DND-41 (cell line): ENCODE data around the gene ACSL5.

Experiments used
- ATAC-seq: fragments of 200-7000 bp; cut with Tn5 transposase; 3 replicates; pipeline ENCODE4 v1.9.1; 2021; ENCODE audit warnings: low read depth; ENCODE audit not compliant: insufficient read depth
- DNase-seq: peaks from one replicate; pipeline ENCODE4 v3.0.0-alpha.2; 2020
- H2AFZ ChIP-seq: 2 replicates; pipeline ENCODE4 v1.6.0; 2012; ENCODE audit warnings: low read depth, low read length
- H3K27ac ChIP-seq: 2 replicates; pipeline ENCODE4 v1.5.1; 2012; ENCODE audit warnings: low read length, inconsistent platforms
- H3K27me3 ChIP-seq: fragments of 200-600 bp; sonication (generic); 2 replicates; pipeline ENCODE4 v1.6.0; 2012; ENCODE audit warnings: low read length, mild to moderate bottlenecking, inconsistent platforms; ENCODE audit not compliant: insufficient read depth, poor library complexity
- H3K36me3 ChIP-seq: 2 replicates; pipeline ENCODE4 v1.5.1; 2012; ENCODE audit warnings: low read length, inconsistent platforms; ENCODE audit not compliant: insufficient read depth
- H3K4me1 ChIP-seq: 2 replicates; pipeline ENCODE4 v1.5.1; 2012; ENCODE audit warnings: mild to moderate bottlenecking, low read length; ENCODE audit not compliant: insufficient read depth
- H3K4me2 ChIP-seq: 2 replicates; pipeline ENCODE4 v1.6.0; 2012; ENCODE audit warnings: mild to moderate bottlenecking, moderate library complexity, low read length, inconsistent platforms; ENCODE audit not compliant: insufficient read depth
- H3K4me3 ChIP-seq, 2 experiments: fragments of 200-600 bp in 1 of 2; shearing (Covaris generic) in 1 of 2; 2 replicates each; pipeline ENCODE4 v1.5.1; 2012 to 2016; ENCODE audit warnings: inconsistent platforms in 2 of 2, low read length in 2 of 2, mild to moderate bottlenecking in 2 of 2, low read depth in 1 of 2, moderate library complexity in 1 of 2
- H3K79me2 ChIP-seq: 2 replicates; pipeline ENCODE4 v1.6.0; 2012; ENCODE audit warnings: low read length, inconsistent platforms; ENCODE audit not compliant: insufficient read depth
- H3K9ac ChIP-seq: 2 replicates; pipeline ENCODE4 v1.6.0; 2012; ENCODE audit warnings: low read depth, mild to moderate bottlenecking, inconsistent platforms, low read length, moderate library complexity
- H3K9me3 ChIP-seq: 2 replicates; pipeline ENCODE4 v1.5.1; 2012; ENCODE audit warnings: low read length, moderate library complexity, mild to moderate bottlenecking, inconsistent platforms; ENCODE audit not compliant: insufficient read depth, severe bottlenecking
- H4K20me1 ChIP-seq: 2 replicates; pipeline ENCODE4 v1.6.0; 2012; ENCODE audit warnings: low read length; ENCODE audit not compliant: insufficient read depth
- CTCF ChIP-seq: IDR thresholded peaks from 2 replicates; pipeline ENCODE4 v1.5.1; 2012; ENCODE audit warnings: borderline replicate concordance, low read length, moderate library complexity, mild to moderate bottlenecking; ENCODE audit not compliant: poor library complexity, severe bottlenecking; ENCODE audit errors: extremely low read depth
- EZH2 ChIP-seq: IDR thresholded peaks from 3 replicates; pipeline ENCODE4 v1.6.1; 2012; ENCODE audit warnings: borderline replicate concordance, low read depth, mild to moderate bottlenecking, moderate library complexity, low read length, inconsistent platforms; ENCODE audit not compliant: severe bottlenecking

The ACSL5 gene

DNA sequence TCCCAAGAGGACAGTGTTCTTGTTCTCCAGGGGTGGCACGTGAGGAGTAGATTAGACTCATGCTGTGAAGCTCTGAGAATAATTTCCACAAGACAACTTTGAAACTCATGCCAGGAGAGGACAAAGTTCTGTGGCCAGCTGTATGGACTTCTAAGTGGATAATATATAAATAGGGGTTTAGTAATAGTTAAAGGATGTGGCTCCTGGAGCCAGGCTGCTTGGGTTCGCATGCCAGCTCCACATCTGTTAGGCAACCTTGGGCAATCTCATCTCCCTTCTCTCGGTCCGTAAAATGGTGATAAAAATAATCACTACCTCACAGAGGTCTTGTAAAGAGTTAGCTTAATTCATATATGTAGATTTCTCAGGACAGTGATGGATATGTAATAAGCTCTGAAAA lies 35.8 kb downstream of the ACSL5 start:
- no peak for ATAC-seq
- Histone ChIP-seq H3K4me3 (no peak overlapping the region), H4K20me1 (no peaks in the 10 kb centered on the region), H2AFZ (no peak overlapping the region), H3K27ac (no peak overlapping the region), H3K9ac (no peak overlapping the region), H3K27me3 (no peaks in the 10 kb centered on the region), H3K4me1 (no peaks in the 10 kb centered on the region), H3K4me2 (no peak overlapping the region), H3K79me2 (no peaks in the 10 kb centered on the region), H3K36me3 (peaks cover 57% of the 10 kb centered on the region; the same call in 1 of the 2 replicates), H3K9me3 (no peaks in the 10 kb centered on the region)
- no peak for DNase-seq
- TF ChIP-seq CTCF (no peak), EZH2 (no peak)

GRCh38 chr10:112412696-112413095 lies 38.8 kb downstream of the ACSL5 start:
- no peaks in the 10 kb centered on the region for H3K9me3 ChIP-seq
- no peaks in the 10 kb centered on the region for H3K79me2 ChIP-seq
- no peak overlapping the region for H3K4me3 ChIP-seq
- H3K4me2 ChIP-seq, result no peak overlapping the region
- no peaks in the 10 kb centered on the region for H4K20me1 ChIP-seq
- ATAC-seq (no peak), DNase-seq (no peak)
- H3K9ac ChIP-seq, result no peak overlapping the region
- H3K27ac ChIP-seq, result no peak overlapping the region
- TF ChIP-seq EZH2 (no peak), CTCF (no peak)
- H3K36me3 ChIP-seq, result peaks cover 49% of the 10 kb centered on the region
- H3K4me1 ChIP-seq, result no peaks in the 10 kb centered on the region
- H3K27me3 ChIP-seq, result no peaks in the 10 kb centered on the region
- no peak overlapping the region for H2AFZ ChIP-seq

GRCh38 chr10:112421731-112422130 lies 47.8 kb downstream of the ACSL5 start:
- Histone ChIP-seq H3K27ac (no peak overlapping the region), H3K27me3 (no peaks in the 10 kb centered on the region), H3K9ac (no peak overlapping the region), H3K36me3 (peaks cover 39% of the 10 kb centered on the region), H3K79me2 (no peaks in the 10 kb centered on the region), H3K4me3 (no peak overlapping the region), H3K4me1 (no peaks in the 10 kb centered on the region), H3K9me3 (no peaks in the 10 kb centered on the region), H3K4me2 (no peak overlapping the region), H2AFZ (no peak overlapping the region), H4K20me1 (no peaks in the 10 kb centered on the region)
- no peak for DNase-seq
- no peak for ATAC-seq
- no peak for TF ChIP-seq CTCF
- no peak for TF ChIP-seq EZH2

GRCh38 chr10:112424651-112425050 lies 50.7 kb downstream of the ACSL5 start:
- ATAC-seq, result no peak
- Histone ChIP-seq H3K27ac (no peak overlapping the region), H3K4me1 (no peaks in the 10 kb centered on the region), H3K9ac (no peak overlapping the region), H3K79me2 (no peaks in the 10 kb centered on the region), H4K20me1 (no peaks in the 10 kb centered on the region), H3K4me2 (no peak overlapping the region), H3K4me3 (no peak overlapping the region), H2AFZ (no peak overlapping the region), H3K27me3 (no peaks in the 10 kb centered on the region), H3K9me3 (no peaks in the 10 kb centered on the region), H3K36me3 (peaks cover 52% of the 10 kb centered on the region)
- no peak for DNase-seq
- TF ChIP-seq CTCF (no peak), EZH2 (no peak)
